CD4-positive, alpha-beta T cell treated with Interleukin-12 subunit alpha and Interleukin-12 subunit beta, for 1 hour (primary cell): Measurements from ENCODE around the gene OXER1.

Source experiments
- DNase-seq: peaks from one replicate; pipeline ENCODE4 v3.0.0-alpha.2; 2020

Gene OXER1

GRCh38 chr2:42793334-42794270 lies 29.7 kb upstream of the OXER1 start:
- no peak for DNase-seq

DNA sequence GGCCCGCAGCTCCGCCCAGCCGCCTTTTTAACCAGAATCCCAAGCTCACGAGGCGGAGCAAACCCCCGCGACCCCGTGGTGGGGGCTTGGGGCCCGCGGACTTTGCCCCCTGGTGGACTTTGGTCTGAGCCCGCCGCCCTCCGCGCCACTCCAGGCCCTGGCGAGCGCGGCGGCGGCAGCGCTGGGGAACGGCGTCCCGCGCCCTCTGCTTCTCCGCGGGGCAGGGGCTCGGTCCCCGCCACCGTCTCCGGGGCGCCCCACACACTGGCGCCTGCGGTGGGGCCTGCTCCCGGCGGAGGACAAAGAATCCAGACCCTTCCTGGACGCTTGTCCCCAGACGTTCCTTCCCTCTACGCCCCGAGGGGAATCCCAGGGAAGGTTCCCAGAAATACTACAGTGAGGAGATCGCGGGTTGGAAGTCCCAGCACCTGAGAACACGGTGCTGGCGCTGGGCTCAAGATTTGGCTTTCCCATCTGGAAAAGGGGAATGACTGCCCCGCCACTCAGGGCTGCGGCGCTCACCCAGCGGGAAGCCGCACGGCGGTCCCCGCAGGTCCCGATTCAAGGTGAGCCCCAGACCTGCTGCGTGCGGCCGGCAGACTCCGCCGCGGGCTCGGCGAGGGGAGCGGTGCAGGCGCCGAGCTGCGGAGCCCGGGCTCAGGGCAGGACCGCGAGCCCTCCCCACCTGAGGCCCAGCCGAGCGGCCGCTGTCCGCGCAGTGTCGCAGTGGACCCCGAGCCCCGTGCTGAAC lies 28.8 kb upstream of the OXER1 start, which contains the start of gene HAAO:
Gene HAAO (minus strand): TSS at position 1 of the 751 bp plus-strand sequence. CDS start 47 bp downstream, outside the sequence.
- no peak for DNase-seq

DNA sequence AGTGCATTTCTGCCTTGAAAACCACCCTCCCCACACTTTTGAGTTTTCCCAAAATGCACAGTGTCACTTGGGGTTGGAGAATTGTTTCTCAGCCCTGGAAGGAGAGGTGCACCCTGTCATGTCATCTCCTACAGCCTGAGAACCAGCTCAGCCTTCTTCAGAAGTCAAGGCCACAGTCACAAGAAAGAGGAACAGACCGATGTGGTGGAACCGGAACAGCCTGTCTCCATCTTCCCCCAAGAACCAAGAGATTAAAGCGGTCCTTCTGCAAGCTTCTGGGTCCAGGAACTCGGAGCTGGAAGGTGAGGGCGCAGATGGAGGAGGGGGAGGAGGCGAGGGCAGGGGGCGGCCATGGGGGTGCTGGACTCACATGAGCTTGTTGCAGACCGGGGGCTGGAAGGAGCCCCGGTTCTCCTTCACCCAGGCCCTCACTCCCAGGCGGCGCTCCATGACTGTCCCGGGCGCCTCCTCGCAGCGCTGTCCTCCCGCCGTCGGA lies 28.2 kb upstream of the OXER1 start:
- no peak for DNase-seq

DNA sequence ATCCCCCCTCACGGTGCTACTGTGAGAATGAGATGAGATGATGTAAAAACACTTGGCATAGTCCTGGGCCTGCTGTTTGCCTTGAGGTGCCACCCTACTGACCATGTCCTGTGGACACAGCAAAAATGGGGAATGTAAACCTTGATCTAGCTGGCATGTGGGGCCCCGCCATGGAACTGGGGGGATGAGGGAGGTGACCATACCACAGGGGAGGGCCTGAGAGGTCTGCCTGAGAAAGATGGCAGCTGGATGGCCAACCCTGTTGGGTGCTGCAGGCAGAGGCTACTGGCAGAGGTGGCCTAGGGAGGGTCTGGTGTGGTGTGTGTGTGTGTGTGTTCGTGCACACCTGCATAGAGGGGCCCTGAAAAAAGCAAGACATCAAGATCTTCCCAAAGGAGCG lies 27.7 kb upstream of the OXER1 start:
- DNase-seq, result no peak

GRCh38 chr2:42789751-42790150 lies 25.8 kb upstream of the OXER1 start:
- DNase-seq, result no peak

GRCh38 chr2:42788882-42789281 lies 24.9 kb upstream of the OXER1 start:
- no peak for DNase-seq

DNA sequence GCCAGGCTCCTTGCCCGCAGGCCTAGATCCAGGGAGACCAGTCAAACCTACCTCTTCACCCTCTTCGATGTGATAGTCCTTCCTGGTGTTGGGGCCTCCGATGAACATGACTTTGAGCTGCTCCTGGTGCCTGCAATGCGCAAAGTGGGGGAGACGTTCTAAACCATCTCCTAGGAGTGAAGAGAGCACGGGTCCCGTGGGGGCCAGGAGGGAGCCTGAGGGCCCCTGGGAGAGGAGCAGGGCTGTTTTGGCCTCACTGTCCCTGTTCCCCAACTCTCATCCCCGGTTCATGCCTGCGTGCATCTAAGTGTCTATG lies 24.5 kb upstream of the OXER1 start:
- DNase-seq, result no peak

DNA sequence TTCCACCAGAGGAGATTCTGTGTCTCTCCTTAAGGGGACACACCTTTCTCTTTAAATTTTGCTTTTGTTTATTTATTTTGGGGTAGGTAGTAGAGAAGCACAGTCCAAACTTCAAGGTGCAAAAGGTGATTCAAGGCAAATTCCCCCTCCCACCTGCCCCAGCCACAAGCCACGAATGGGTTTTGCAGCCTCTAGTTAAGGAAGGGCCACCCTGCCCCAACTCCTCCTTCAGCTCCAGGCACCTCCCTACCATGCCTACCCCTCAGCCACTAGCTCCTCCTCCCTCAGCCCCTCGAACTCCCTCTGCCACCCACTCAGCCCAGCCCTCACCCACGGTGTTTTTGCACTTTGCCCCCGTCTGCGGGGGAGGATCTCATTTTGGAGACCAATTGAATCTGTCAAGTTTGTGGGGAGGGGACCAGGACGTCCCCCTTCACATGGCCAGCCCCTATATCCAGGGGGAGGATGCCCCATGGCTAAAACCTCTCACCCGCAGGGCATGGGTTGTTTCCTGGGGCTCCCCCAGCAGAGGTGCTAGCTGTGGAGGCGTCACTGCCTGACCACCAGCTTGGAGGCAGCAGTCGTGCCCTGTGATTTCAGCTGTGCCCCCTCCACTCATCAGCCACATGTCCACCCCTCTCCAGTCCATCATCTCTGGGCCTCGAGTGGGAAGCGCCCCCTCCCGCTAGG lies 24.0 kb upstream of the OXER1 start:
- DNase-seq, result no peak

- no peak for DNase-seq
These were observed 23.5 kb upstream of the OXER1 start for GRCh38 chr2:42787424-42787787.

DNA sequence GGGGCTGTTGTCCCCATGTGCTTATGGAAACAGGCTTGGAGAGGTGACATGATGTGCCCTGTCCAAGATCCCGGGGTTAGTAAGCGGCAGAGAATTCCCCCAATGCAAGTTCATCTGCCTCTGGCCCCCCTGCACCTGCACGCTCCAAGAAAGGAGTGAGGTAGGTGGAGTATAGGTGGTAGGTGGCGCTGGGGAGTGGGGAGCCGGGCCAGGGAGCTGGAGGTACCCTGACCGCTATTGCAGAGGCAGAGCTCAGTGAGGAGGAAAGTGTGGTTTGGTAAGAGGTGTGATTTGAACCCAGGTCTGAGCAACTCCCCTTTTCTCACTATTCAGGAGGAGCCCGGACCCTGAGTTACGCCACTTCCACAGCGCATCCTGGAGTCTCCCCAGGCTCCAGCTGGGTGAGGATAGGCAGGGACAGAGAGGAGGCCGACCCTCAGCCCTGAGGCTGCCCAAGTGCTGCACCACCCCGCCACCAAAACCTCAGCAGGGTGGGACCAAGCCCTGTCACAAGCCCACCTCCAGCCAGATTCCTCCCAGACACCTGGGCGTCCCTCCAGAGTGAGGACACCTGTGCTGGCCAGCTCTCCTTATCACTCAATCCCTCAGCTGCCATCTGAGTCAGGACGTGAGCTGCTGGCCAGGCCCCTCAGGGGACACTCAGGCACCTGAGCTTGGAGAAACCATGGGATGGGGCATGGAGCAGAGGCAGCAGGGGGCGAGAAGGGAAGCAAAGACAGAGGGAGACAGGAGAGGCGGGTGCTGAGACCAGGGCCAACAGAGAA lies 22.8 kb upstream of the OXER1 start:
- no peak for DNase-seq

- no peak for DNase-seq
These were observed 20.4 kb upstream of the OXER1 start for GRCh38 chr2:42784204-42784880.

DNA sequence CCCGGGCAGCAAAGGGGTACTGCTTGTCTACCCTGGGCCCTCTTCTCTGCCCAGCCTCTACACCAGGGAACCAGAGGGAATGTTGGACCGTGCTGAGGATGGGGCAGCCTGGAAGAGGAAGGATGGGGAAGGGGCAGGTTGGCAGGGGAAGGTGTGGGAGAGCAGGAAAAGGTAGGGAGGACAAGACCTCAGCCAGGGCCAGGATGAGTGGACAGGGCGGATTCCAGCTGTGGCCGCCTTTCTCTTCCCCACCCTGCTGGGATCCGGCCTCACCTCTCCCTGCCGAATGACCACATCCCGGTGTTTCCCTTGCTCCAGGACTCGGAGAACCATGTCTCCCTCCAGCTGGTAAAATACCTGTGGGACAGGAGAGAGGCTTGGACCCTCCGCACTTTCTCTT lies 19.6 kb upstream of the OXER1 start:
- no peak for DNase-seq

DNA sequence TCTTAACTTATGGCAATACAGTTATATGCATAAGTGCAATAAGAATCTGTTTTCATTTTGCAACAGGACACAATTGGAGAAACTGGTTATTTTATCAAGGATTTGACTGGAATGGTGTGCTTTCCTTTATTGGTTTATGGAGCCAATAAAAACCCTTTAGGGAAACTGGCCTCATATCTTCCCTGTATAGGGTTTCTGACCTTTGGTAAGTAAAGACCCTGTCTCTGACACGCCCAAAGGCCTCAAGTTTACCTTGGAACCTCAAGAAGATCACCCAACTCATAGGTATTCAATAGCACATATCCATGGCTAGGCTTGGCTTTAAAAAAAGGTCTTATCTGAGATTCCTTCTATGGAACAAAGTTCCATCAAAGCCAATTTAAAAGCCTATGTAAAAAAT lies 17.2 kb upstream of the OXER1 start:
- no peak for DNase-seq

DNA sequence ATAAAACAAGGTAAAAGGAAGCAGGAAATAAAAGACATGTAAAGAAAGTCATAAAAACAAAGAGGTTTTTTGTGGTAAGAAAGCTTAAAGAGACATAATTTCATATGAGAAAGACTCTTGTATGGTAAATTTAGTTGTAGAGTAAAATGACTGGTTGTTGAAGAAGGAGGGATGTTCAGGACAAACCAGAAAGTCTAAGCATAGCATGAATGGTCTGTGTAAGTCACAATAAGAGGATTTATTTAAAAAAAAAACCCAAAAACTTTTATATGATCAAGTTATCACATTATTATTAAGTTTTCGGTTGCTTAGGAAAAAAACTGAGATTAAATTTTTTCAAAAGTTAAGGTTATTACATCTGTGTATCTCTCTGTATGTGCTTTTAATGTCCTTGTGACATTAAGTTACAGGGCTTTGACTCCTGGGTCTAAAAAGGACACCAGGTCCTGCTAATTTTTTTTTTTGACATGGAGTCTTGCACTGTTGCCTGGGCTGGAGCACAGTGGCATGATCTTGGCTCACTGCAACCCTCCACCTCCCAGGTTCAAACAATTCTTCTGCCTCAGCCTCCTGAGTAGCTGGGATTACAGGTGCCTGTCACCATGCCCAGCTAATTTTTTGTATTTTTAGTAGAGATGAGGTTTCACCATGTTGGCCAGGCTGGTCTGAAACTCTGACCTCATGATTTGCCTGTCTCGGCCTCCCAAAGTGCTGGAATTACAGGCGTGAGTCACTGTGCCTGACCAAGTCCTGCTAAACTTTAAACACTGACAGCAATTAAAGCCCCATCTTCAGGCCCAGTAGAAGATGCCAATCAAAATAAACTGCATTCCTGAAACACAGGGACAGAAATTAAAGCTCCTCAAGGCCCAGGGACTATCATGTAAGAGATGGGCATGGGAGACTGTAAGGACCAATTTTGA lies 14.2 kb upstream of the OXER1 start:
- DNase-seq, result no peak

GRCh38 chr2:42775810-42776209 lies 11.9 kb upstream of the OXER1 start:
- DNase-seq, result no peak

DNA sequence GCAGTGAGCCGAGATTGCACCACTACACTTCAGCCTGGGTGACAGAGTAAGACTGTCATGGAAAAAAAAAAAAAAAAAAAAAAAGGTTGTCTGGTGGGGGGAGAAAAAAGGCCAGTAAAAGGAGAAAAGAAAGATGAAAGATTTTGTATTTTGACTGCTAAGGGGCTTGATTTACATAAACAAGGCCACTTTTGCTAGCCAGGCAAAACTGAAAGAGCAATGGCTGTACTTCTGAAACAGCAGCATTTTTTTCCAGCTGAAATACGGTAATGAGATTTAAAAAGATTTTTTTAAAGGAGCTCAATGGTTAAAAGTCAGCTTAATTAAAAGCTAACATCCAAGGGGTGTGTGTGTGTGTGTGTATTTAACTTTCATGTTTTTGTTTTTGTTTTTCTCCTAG lies 11.3 kb upstream of the OXER1 start:
- no peak for DNase-seq

DNA sequence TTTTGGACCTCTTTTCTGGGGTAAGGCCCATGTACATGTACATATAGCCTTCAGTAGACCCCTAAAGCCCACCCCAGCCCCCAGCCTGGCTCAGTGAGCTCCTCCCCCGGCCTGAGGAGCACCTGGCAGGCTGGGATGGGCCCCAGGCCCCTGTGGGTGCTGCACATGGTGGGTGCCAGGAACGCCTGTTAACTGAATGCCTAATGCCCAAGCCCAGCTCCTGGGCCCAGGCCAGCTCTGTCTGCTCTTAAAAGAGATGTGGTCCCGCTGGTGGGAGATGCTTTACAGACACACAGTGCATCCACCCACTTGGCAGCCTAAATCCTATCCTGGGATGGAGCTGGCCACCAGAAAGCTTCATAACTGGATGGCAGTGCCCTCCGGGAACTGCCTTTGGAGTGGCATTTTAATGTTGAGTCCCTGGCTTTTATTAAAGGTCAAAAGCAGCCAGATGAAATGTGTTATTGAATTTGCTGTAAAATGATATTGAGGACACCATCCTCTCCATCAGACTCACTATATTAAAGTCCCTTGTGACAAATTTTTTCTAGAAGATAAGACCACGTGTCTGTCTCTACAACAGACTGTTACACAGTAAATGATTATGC lies 7.7 kb upstream of the OXER1 start:
- no peak for DNase-seq

DNA sequence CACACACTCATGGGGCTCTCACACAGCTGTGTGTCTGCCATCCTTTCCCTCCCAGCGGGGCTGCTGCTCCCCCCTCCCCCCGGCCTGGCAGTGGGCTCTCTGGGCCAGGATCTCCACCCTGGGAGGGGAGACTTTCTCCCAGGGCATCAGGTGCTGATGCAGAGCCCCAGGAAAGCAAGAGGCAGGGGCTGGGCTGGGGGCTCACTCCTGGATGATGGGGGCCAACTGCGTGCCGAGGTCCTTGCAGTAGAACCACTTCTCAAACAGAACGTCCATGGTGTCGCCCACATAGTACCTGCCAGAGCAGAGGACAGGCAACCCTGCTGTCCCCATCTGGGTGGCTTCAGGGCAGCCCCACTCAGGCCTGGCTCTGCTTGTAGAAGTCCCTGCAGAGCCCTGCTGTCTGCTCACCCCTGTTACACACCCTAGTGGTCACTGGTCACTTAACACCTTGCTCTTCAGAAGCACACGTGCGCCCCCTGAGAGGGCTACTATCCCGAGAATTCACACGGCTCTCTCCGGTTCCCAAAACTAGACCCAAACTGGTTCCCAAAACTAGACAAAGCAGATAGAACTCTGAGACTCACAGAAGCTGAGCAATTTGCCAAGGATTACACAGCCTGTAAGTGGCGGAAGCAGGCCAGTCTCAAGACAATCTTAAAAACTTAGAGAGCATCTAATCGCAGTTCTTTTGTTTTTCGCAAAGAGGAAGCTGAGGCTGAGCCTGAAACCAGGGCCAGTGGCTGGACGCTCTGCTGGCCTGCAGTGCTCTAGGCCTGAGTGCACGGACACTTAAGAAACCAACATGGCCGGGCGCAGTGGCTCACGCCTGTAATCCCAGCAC lies 6.6 kb upstream of the OXER1 start:
- DNase-seq, result no peak

DNA sequence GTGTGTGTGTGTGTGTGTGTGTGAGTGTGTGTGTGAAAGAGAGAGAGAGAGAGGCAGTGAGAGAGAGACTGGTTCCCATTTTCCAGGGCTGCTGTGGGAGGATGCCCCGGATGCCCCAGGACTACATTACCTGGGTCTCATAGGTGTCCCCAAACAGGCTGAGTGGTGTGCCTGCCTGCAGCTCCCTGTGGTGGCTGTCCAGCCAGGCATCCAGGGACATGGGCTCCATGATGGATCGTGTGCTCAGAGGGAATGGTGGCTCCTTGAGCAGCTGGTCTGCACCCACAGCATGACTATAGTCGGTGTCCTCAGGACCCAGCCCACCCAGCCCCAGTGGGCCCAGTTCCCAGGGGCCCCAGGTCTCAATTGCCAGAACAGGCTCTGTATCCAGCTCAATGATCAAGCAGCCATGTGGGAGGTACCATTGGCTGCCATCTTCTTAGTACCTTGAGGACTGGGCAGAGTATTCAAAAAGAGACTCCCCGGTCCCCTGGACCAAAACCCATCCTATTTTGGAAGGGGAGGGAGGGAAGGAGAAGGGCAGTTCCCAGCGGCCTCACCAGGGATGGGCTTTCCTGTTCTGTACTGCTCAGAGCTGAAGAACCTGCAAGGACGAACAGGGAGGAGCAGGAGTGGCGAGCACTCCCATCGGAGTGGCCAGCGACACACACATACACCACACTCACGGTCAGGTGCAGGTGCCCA lies 5.8 kb upstream of the OXER1 start:
- DNase-seq, result no peak
